ENCODE results near the gene SYNE4. TPM values are rescaled to one million over a fixed set of nuclear protein-coding genes. Genes with fewer than 3 reads are reported as not detected.
"Not testable (repeated sequence)": the region's sequence is repeated elsewhere in the genome, so short reads cannot be mapped to it uniquely, and the experiment has no call there.

SYNE4 gene
- total and polyA plus RNA-seq, 7 donors: 0.21 to 0.25 (median 0.23) TPM; not detected in 3

DNA sequence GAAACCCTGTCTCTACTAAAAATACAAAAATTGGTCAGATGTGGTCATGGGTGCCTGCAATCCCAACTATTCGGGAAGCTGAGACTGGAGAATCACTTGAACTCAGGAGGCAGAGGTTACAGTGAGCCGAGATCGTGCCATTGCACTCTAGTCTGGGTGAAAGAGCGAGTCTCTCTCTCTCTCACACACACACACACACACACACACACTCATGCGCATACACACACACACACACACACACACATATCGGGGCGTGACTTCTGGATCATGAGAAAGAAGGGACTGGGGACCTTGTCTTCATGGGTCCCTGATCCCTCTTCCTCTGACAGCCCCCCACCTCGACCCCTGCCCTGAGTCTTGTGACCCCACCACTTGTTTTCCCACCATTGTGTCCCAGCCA, 25.4 kb downstream of the SYNE4 start:
- DNase-seq (no peak), ATAC-seq (no peak)
- TF ChIP-seq, protein P1, sequence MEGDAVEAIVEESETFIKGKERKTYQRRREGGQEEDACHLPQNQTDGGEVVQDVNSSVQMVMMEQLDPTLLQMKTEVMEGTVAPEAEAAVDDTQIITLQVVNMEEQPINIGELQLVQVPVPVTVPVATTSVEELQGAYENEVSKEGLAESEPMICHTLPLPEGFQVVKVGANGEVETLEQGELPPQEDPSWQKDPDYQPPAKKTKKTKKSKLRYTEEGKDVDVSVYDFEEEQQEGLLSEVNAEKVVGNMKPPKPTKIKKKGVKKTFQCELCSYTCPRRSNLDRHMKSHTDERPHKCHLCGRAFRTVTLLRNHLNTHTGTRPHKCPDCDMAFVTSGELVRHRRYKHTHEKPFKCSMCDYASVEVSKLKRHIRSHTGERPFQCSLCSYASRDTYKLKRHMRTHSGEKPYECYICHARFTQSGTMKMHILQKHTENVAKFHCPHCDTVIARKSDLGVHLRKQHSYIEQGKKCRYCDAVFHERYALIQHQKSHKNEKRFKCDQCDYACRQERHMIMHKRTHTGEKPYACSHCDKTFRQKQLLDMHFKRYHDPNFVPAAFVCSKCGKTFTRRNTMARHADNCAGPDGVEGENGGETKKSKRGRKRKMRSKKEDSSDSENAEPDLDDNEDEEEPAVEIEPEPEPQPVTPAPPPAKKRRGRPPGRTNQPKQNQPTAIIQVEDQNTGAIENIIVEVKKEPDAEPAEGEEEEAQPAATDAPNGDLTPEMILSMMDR (IDR thresholded peaks at IDR 0.05): no peak
- intact Hi-C loops (cut with DNase I): no loop called here
- no peaks in the 10 kb centered on the region for H3K36me3 ChIP-seq (ENCODE audit: insufficient read depth in 1 of 2, low read depth in 1 of 2)
- H3K4me1 ChIP-seq: no peaks in the 10 kb centered on the region
- WGBS, 3 donors: 72 to 75% (median 74%) methylated on average over 8 of the region's 8 CpGs
- H3K4me3 ChIP-seq: no peak overlapping the region
- no peaks in the 10 kb centered on the region for H3K9me3 ChIP-seq
- peaks cover 0 to 39% (median 21%) of the 10 kb centered on the region in 3 donors for H3K27me3 ChIP-seq (ENCODE audit: insufficient read depth in 3 of 3, low read length in 2 of 3)
- H3K27ac ChIP-seq: no peak overlapping the region

DNA sequence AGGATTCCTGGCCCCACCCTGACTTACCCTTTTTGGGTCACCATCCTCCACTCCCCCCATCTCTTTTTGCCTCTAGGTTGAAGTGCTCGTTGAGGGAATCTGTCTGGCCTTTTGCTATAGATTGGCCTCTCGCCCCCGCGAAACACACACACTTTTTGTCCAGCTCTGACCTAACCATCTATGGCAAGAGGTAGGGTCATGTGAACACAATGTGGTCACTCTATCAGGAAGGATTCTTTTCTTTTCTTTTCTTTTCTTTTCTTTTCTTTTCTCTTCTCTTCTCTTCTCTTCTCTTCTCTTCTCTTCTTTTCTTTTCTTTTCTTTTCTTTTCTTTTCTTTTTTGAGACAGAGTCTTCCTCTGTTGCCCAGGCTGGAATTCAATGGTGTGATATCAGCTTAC, 27.6 kb downstream of the SYNE4 start:
- H3K4me3 ChIP-seq; H3K4me1 ChIP-seq; DNase-seq; intact Hi-C loops (cut with DNase I); H3K9me3 ChIP-seq; H3K27ac ChIP-seq; H3K36me3 ChIP-seq (ENCODE audit: insufficient read depth in 1 of 2, low read depth in 1 of 2); ATAC-seq: not testable (repeated sequence)
- peaks cover 0 to 31% (median 19%) of the 10 kb centered on the region in 3 donors for H3K27me3 ChIP-seq (ENCODE audit: insufficient read depth in 3 of 3, low read length in 2 of 3)
- 73 to 86% (median 79%) methylated on average over 4 of the region's 4 CpGs for WGBS, 3 donors

DNA sequence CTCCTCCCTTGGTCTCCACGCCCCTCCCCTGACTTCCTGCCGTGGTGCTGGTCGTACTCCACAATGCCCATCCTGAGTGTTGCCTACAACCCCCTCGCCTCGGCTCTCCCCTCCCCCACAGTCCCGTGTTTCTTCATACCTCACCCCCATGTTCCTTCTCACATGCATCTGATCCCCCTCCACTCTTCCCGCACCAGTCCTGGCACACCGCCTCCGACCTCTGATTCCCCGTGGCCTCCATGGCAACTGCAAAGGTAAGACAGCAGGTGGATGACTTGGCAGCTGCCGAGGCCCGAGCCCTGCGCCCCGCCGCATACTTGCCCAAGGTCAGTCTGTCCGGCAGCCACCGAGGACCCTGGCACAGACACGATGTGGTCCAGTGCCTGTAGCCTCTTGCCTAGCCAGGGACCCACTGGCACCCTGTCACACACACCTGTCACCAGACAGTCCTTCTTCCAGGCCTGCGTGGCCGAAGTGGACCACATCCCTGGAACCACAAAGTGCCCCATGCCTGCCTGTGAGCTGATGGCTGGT, 29.7 kb downstream of the SYNE4 start:
- WGBS, 3 donors: 51 to 57% (median 52%) methylated on average over 20 of the region's 20 CpGs
- ATAC-seq (no peak), DNase-seq (no peak)
- peaks cover 0 to 17% (median 14%) of the 10 kb centered on the region in 3 donors for H3K27me3 ChIP-seq (ENCODE audit: insufficient read depth in 3 of 3, low read length in 2 of 3)
- H3K36me3 ChIP-seq (ENCODE audit: insufficient read depth in 1 of 2, low read depth in 1 of 2): no peaks in the 10 kb centered on the region
- H3K4me3 ChIP-seq: no peak overlapping the region
- H3K9me3 ChIP-seq: no peaks in the 10 kb centered on the region
- intact Hi-C loops (cut with DNase I): no loop called here
- H3K4me1 ChIP-seq: no peaks in the 10 kb centered on the region
- no peak overlapping the region for H3K27ac ChIP-seq
- TF ChIP-seq, protein P1 (IDR thresholded peaks at IDR 0.05): no peak

DNA sequence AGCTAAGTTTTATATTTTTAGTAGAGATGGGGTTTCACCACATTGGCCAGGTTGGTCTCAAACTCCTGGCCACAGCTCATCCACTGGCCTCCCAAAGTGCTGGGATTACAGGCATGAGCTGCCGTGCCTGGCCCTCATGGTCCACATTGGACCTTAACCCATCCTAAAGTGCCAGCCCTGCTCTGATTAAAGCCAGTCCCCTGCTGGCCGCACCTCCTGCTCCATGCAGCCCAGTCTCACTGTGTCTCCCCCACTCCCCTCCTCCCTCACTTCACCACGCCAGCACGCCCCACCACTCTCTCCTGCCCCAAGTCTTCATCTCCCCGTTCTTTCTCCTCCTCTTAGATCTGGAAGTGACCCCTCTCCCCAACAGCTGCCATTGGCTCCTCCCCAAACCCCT, 30.3 kb downstream of the SYNE4 start:
- H3K27ac ChIP-seq: no peak overlapping the region
- DNase-seq: no peak
- no peaks in the 10 kb centered on the region for H3K36me3 ChIP-seq (ENCODE audit: insufficient read depth in 1 of 2, low read depth in 1 of 2)
- TF ChIP-seq, protein P1 (IDR thresholded peaks at IDR 0.05): no peak
- WGBS, 3 donors: 25 to 30% (median 28%) methylated on average over 5 of the region's 5 CpGs
- H3K4me3 ChIP-seq: no peak overlapping the region
- intact Hi-C loops (cut with DNase I): no loop called here
- H3K27me3 ChIP-seq (ENCODE audit: insufficient read depth in 3 of 3, low read length in 2 of 3): peaks cover 0 to 17% (median 14%) of the 10 kb centered on the region in 3 donors
- ATAC-seq: no peak
- H3K4me1 ChIP-seq: no peaks in the 10 kb centered on the region
- H3K9me3 ChIP-seq: no peaks in the 10 kb centered on the region

DNA sequence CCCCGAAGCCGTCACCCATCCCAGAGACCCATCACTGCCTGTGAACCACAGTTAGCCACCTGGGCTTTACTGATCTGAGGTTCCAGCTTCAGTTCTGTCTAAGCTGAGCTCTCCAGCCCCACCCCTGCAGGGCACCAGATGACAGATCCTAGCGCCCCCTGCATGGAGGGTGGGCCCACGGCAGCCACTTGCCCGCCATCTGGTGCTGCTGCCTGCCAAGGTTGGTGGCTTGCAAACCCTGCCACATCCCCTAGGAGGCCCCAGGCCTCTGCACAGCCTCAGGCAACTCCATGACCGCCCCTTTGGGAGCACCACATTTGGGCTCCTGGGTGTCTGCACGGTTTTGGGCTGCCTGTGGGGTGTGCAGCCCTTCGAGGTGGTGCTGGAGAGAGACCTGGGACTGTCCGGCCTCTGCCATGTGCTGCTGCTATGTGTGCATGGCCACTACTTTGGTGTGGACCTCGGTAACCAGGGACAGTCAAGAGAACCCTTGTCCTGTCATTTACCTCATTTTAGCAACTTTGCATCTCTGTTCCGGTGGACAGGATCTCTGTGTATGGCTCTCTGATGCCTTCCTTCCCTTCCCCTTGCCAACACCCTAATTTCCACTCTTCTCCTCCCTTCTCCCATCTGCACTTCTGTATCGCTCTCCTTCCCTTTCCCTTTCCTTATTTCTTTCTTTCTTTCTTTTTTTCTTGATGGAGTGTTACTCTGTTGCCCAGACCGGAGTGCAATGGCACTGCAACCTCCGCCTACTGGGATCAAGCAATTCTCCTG, 31.0 kb downstream of the SYNE4 start:
- 42 to 49% (median 48%) methylated on average over 14 of the region's 14 CpGs for WGBS, 3 donors
- H3K4me1 ChIP-seq: no peaks in the 10 kb centered on the region
- no peak overlapping the region for H3K27ac ChIP-seq
- intact Hi-C loops (cut with DNase I): no loop called here
- peaks cover 0 to 17% (median 14%) of the 10 kb centered on the region in 3 donors for H3K27me3 ChIP-seq (ENCODE audit: insufficient read depth in 3 of 3, low read length in 2 of 3)
- H3K9me3 ChIP-seq: no peaks in the 10 kb centered on the region
- TF ChIP-seq, protein P1 (IDR thresholded peaks at IDR 0.05): no peak
- no peak overlapping the region for H3K4me3 ChIP-seq
- DNase-seq (no peak), ATAC-seq (no peak)
- H3K36me3 ChIP-seq (ENCODE audit: insufficient read depth in 1 of 2, low read depth in 1 of 2): no peaks in the 10 kb centered on the region

Measured in psoas muscle (tissue), 8 donors.